Measurements from ENCODE around the gene CRHR1.
A peak's percentile ranks its signal among the peaks of the same experiment; 100 is the strongest.

The CRHR1 gene

DNA sequence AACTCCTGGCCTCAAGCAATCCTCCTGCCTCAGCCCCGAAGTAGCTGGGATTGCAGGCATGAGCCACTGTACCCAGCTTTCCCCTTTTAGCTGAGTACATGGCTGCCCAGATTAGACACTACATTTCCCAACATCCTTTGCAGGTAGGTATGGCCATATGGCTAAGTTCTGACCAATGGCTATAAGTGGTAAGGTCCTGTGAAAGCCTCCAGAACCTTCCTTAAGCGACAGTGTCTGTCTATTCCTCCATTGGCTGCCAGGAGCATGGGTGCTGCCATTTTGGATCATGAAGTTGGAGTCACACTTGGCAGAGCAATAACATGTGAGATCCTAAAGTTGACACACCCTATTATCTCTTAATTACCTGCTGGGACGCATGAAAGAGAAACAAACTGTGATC, 24.4 kb upstream of the CRHR1 start:
- no peak for DNase-seq

DNA sequence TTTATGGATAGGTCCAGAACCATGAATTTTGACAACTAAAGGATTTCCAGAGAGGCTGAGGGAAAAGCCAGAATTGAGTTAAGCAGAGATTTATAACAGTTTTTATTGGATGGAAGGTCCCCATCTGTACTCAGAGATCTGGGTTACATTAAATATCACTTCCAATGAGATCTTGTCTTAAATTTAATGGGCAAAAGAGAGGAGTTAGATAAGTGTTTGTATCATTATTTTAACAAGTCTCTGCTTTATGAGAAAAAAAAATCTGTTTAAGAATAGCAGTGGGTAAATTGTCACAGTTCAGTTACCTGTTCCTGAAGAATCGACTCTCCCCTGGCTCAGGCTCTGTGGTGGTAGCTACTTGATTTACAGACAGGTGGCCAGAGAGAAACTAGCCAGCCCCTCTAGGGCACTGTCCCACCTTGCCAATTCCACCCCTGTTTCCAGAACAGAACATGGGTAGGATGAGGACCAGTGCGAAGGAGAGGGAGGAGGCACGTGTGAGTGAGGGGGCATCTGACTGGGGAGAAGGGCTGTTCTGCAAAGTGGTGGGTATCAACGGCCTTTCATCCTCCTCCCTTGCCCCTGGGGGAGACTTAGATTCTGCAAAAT, 22.1 kb upstream of the CRHR1 start:
- DNase-seq: no peak

DNA sequence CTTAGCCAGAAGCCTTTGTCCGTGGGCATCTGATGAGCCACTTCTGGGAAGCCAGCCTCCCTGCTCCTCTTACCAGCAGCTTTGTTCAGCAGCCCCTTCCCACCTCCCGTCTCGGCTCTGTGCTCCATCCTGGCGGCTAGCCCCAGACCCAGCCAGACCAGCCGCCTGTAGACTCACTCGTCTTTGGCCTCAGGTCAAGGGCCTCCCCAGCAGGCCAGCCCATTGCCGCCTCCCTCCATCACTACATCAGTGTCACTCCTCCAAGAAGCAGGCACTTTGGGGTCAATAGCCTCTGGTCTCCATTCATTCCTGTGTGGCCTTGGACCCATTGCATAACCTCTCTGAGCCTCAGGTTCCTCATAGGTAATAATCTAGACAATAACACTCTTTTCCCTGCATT, 20.9 kb upstream of the CRHR1 start:
- no peak for DNase-seq

DNA sequence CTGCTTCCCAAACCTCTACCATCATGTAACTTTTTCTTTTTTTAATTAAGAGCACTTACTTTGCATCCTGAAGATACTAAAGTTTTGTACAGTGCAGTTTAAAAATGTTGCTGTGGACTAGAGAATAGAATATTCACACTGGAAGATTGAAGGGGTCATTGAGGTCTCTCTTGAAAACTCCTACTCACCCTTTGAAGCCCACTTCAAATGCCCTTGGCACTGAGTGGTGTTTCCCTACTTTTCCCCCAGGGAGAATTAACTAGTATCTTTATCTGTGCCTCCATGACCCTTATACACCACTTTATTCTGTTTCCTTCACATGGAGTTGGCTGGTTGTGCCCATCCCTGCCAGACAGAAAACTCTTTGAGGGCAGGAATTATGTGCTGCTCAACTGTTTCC, 19.6 kb upstream of the CRHR1 start:
- no peak for DNase-seq

DNA sequence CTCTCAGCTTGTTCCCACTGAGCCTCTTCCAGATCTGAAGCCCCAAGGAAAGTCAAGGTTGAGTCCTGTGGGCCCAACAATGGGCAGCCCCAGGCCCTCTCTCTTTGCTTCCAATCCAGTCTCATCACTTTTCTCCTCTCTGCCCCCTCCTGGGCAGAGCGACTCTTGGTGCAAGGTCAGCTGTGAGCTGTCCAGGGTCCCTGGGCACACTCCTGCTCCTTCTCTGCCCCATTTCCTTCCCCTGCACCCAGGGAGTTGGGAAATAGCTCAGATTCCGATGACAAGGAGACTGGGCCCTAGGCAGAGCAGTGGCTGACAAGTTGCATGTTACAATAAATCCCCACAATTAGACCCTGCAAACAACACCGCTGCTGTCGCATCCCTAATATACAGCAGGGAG, 16.1 kb upstream of the CRHR1 start:
- no peak for DNase-seq

DNA sequence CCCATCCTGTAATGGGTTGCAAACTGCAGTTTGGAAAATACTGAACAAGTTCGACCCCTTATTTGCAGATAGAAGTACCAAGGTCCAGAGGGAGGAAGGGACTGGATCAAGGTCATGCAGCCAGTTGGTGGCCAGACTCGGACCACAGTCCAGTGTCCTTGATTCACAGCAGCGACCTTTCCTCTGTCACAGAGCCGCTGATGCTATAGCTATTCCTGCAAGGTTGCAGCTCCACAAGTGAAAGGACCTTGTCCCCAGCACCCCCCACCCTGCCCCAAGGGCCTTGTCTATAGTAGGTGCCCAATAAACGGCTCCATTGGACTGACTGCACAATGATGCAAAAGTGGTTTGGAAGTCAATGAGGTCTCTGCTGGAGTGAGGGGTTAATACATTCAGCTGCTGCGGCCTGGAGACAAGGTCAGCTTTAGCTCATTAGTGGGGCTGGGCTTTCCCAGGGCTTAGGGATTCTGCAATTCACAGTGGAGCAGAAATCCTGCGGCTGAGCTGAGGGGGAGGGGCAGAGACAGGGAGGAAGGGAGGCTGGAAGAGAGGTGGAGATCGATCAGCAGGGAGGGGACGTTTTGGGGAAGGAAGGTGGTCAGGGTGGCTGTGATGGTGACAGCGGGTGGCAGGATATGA, 13.4 kb upstream of the CRHR1 start:
- DNase-seq: no peak

DNA sequence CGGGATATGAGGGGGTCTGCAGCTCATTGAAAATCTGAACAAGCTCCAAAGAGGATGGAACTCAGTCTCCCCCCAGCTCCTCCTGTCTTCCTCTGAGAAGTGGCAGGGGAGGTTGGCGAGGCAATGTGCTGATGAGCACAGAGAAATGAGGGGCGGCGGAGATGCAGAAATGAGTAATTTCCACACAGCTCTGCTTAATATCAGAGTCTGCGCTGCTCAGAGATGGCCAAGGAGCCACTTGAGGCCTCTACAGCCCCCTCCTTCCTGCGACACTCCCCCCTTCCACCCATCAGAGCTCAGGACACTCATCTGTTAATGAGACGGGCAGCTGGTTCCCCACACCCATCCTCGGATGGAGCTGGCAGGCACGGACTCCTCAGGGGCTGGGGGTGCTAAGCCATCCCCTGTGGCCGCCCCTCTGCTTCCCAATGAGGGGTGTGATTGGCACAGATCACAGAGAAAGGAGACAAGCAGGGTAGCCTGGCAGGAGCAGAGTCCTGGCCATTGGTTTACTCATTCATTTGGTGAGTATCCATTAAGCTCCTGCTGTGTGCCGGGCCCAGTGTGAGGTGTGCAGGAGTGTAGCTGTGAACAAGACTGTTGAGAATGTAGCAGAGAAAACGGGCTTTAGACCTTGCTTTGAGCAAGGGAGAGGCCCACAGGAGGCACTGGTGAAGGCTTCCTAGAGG, 12.7 kb upstream of the CRHR1 start:
- no peak for DNase-seq

DNA sequence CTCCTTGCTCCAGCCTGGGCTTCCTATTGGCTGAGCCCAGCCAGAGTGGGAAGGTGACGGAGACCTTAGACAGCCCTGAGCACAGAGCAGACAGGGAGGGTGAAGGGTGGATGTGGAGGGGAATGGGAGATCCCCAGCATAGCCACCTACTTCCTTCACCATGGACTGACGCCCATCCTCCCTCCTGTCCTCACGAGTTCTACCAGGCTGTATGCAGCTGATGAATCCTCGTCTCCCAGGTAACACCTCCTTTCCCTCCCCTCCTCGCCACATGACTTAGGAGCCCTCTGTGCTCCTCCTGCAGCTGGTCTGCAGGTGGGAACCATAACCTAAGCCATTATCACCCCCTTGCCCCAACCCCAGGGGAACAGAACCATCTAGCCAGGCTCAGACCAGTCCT, 9.0 kb upstream of the CRHR1 start:
- DNase-seq: no peak

DNA sequence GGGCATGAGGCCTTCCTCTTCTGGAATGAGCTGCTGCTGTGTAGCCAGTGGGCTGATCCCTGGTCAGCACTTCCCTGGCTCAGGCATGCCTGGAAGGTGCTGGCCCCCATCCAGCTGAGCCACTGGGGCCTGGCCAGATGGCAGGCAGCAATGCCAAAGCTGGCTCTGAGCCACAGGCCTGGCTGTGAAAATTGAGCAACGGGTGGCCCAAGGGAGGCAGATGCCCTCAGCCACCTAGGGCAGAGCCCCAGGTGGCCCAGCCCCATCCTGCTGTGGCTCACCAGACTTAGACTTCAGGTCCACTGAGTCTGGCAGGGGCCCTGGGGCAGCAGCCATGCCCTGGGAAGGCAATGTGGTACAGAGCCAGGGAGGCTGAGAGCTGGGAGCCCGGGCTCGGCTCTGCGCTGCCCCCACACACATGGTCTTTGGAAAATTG, 8.5 kb upstream of the CRHR1 start:
- DNase-seq: no peak

DNA sequence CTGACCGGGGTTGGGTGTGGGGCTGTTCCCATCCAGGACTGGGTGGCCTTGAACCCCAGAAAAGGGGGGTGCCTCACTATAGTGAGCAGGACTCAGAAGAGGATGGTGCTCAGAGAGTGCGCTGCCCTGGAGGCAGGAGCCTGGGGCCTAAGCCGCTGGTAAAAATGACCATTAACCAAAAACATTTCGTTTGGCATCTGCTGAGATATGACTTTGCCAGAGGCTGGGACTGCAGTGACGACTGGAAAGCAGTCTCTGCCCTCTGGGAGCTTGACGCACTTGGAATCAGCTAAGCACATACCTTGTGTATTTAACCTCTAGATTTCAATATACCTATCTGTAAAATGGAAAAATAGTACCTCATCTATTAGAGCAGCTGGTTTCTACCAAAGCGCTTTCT, 7.2 kb upstream of the CRHR1 start:
- no peak for DNase-seq

DNA sequence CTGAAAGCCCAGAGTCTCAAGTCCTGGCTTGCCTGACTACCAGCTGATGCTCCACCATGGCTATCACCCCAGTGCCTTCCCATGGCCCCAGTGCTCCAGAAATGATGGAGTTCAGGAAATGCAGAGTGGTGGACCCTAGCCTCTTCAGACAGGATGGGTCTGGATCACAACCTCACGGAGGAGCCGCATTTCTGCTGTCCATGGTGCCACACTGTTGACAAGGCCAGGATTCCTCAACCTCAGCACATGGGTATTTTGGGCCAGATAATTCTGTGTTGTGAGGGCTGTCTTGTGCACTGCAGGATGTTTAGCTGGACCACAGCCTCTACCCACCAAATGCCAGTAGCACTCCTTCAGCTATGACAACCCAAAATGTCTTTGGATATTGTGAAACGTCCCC, 6.7 kb upstream of the CRHR1 start:
- DNase-seq: no peak

DNA sequence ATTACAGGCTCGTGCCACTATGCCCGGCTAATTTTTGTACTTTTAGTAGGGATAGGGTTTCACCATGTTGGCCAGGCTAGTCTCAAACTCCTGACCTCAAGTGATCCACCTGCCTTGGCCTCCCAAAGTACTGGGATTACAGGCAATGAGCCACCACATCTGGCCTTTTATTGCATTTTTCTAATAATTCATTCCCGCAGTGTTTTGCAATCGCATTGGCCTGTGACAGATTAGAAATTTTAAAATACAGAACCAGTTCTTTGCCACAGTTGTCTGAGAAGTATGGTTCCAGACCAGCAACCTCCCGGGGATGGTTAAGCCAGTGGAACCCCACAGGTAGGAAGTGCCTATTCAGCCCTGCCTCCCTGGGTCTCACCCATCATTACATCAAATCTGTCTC, 3.2 kb upstream of the CRHR1 start:
- no peak for DNase-seq

DNA sequence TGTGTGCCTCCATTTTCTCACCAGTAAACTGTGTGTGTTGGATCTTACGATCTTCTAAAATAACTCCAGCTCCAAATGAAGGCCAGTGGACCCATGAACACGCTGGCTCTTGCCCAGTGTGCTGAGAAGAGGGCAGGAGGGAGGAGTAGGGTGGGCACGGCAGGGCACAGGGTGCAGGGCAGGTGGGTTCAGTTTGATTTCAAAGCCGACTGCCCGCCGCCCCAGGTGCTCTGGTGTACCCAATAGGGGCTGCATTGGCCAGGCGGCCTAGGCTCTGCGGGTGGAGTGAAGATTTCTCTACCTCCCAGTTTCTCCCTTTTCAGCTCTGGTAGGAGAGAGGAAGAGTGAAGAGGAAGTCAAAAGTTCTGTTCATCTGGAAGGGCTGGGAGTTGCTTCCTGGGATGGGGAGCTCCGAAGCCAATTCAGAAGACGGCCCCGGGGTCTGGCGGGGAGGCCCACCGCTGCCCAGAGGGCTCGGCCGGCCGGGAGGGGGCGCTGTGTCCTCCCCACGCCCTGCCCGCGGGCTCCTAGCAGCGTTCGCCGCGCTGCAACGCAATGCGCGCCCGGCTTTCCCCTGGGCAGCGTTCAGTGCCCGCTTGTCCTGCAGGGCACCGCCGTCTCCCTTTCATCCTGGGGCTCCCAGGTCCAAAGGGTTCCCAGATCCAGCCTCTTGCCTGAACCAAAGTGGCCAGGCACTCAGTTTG, 1.1 kb upstream of the CRHR1 start:
- DNase-seq: peak; percentile 78

DNA sequence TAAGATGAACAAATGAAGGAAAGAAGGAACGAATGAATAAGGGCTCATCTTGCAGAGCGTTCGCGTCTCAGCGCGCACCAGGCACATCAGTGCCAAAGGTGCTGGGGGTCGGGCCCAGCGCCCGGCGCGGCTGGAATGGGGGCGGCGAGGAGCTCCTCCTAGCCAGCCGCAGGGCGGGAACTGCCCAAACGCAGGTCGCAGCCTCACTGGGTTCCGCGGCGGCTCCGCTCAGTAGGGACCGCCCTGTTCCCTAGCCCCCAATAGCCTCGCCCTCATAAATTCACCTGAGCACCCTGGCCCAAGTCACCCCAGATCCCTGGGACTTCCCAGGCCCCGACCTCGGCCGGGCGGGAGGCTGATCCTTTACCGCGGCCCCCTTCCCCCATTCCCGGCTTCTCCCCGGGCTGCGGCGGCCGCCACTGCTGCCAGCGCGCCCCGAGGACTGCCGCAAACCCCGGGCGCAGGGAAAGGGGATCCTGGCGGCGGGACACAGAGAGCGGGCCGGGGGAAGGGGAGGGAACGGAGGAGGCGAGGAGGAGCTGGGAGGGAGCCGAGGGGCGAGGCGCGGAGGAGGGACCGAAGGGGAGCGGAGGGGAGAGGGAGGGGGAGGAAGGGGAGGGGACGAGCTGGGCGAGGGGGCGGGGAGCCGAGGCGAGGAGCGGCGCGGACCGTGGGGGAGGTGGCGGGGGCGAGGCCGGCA, 377 bp upstream of the CRHR1 start:
- DNase-seq: peak; percentile 64

DNA sequence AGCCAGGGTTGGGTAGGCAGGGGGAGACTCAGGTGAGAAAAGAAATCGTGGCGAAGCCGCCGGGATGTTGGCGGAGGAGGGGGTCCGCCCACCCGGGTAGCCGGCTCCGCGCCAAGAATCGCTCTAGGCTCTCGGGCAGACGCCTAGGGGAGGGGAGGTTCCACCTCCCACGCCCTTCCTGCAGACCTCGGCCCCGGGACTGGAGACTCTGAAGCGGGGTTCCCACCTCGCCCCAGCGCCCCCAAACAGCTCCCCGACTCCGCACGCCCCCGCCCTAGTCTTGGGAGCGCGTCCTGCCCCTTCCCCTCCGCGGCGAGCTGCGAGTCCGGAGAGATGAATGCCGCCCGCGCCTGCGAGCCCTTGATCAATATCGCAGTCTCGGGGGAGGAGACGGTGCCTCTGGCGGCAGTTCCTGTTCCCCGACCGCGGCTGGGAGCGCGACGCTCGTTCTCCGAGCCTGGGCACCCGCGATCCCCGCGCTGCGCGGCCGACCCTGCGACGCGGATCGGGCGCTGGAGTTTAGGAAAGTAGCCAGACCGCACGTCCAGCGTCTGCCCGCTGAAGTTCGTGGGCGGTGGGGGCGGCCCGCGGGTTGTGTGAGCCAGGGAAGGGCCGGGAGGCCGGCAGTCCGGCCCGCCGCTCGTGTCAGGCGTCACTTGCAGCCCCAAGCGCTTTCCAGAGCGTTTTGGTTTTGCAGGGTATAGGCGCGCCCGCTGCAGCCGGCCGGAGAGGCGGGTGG, 790 bp downstream of the CRHR1 start:
- DNase-seq: peak; percentile 73

DNA sequence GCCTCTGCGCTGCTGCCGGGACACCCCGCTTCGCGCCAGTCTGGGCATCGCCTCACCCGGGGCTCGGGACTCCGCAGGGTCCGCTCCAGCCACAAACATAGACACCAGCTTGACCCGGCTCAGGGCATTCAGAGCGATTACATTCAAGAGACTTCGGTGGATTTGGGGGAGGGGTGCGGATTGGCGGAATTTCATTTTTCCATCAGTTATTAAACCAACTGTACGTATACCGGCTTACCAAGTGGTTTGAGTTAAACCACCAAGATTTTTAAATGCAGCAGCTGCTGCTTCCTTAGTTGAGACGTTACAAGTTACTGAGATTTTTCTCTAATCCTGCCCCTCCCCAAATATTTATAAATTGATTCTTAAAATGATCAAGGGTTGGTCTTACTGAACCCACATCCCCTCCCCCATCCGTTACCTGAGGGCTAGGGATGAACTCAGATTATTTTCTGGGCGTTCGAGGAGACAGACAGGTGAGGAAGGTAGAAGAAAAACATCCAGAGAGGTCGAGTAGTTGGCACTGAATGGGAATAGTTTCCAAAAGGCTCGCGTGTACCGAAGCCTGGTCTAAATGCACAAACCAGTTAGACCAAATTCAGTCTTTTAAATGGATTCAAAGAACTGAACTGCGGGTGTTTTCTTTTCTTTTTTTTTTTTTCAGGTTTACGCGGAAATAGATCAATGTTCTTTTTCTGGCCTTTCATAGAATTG, 1.5 kb downstream of the CRHR1 start:
- DNase-seq: no peak

DNA sequence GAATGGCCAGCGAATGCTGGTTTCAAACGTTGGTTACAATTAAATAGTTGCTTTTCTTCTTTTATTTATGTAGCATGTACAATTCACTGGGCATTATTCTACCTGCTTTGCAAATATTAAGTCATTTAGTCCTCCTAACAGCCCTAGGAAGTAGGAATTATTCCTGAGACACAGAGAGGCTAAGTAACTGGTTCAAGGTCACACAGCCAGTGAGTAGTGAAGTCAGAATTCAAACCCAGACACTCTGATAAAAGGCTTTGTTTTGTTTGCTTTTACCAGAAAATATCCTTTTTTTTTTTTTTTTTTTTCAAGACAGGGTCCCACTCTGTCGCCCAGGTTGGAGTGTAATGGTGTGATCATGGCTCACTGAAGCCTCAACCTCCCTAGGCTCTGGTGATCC, 2.2 kb downstream of the CRHR1 start:
- DNase-seq: no peak

DNA sequence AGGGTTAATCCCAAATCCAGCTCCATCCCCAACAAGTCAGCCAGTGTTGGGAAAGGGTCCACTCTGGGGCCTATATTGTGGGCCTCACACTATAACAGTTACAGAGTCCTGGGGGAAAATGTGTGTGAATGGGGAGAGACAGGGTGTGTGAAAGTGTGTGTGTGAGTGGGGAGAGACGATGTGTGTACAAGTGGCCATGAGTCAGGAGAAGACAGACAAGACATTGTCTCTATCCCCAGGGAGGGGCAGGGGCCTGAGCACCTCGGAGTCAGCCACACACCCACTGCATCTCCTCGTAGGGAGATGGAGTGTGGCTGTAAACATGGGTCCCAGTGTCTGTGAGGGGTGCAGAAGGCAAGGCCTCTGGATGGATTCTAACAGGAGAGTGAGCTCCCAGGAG, 2.9 kb downstream of the CRHR1 start:
- no peak for DNase-seq

DNA sequence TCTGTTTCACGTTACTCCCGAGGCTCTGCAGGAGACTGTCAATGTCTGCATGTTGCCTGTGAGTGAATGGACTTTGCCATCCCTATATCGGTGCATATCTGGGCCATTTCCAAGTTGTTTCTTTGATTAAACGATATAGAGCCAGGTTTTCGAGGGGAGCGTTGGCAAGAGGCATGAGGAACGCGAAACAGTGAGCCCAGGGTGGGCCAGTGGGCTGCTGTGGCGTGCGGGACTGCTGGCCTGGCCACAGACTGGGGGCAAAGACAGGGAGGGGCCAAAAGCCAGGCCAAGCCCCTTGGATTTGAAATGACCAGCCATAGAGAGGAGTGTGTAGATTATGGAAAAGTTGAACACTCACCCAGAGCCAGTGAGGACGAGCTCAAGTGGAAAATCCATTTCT, 3.5 kb downstream of the CRHR1 start:
- DNase-seq: no peak

DNA sequence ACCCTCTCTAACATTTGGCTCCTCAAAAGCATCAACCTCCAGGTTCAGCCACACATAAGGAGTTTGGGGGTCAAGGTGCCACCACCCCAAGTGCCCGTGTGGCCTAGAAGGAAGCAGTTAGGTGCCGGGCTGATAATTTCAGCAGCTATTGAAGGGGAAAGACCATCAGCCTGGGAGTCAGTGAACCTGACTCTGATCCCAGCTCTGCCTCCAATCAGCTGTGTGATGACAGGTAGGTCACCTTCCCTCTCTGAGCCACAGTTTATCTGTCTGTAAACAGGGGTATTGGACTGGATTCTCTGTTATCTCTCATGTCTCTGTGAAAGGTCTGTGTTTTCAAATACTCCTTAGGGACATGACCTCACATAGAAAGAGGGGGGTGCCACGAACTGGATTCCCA, 3.9 kb downstream of the CRHR1 start:
- DNase-seq: no peak

DNA sequence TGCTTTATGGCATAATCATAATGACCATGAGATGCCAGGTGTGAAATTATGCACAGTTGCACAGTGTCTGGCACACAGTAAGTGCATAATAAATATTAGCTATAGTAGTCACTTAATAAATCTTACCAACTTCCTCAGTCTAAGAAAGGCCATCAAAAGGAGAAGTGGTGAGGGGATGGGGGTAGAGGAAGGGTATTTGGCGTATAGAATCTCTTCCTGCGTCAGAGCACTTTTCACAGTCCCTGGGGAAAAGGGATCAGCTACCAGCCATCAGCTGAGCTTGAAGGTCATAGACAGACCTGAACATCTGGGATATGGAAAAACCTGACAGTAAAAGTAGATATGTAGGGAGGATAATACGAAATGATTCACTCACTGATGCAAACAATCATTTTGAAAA, 5.8 kb downstream of the CRHR1 start:
- no peak for DNase-seq

All from activated effector memory CD4-positive, alpha-beta T cell treated with anti-CD3 and anti-CD28 coated beads, Interleukin-2, amount 50 U/mL, for 16 hours (primary cell).